Cardiac muscle cell (in vitro differentiated cells and primary cell): ENCODE results near the gene HUS1. TPM values are rescaled to one million over a fixed set of nuclear protein-coding genes. Genes with fewer than 3 reads are reported as not detected.
A peak's percentile ranks its signal among the peaks of the same experiment; 100 is the strongest.

Experiments
- DNase-seq, 2 donors: peaks; one replicate each; pipeline versions ENCODE4 v3.0.0 to v3.0.0-alpha.2; 2010 to 2017; ENCODE audit warnings: low read depth in 1 of 2, low spot score in 1 of 2
- H3K27ac ChIP-seq: fragments of 200-600 bp; sonication (generic); 2 replicates; pipeline ENCODE4 v1.5.1; 2016
- H3K27me3 ChIP-seq: fragments of 200-600 bp; sonication (generic); 2 replicates; pipeline ENCODE4 v1.6.0; 2016; ENCODE audit warnings: control low read depth
- H3K36me3 ChIP-seq: fragments of 200-600 bp; sonication (generic); 2 replicates; pipeline ENCODE4 v1.5.1; 2016; ENCODE audit warnings: control low read depth
- H3K4me1 ChIP-seq: fragments of 200-600 bp; sonication (generic); 2 replicates; pipeline ENCODE4 v1.8.1; 2017; ENCODE audit warnings: low read depth, mild to moderate bottlenecking, mixed run types
- H3K4me3 ChIP-seq: fragments of 200-600 bp; sonication (generic); 2 replicates; pipeline ENCODE4 v1.5.1; 2016; ENCODE audit warnings: mild to moderate bottlenecking
- H3K9me3 ChIP-seq: fragments of 200-600 bp; sonication (generic); 2 replicates; pipeline ENCODE4 v1.5.1; 2017; ENCODE audit warnings: low read depth, mild to moderate bottlenecking, control low read depth
- CTCF ChIP-seq: IDR thresholded peaks from 2 replicates; pipeline ENCODE4 v1.5.1; 2012; ENCODE audit warnings: low read depth, mild to moderate bottlenecking, low read length
- polyA plus RNA-seq: library from polyadenylated mRNA; unstranded; fragments of >200 nt; fragmentation: Nextera tagmentation; extraction: Ambion mirVana; gene quantifications from 2 replicates; pipeline ENCODE4 v1.2.1, GENCODE V29; 2016
- total RNA-seq: library from RNA; depleted of rRNA; stranded (reverse); fragments of >200 nt; gene quantifications from 2 replicates; pipeline ENCODE4 v1.2.3, GENCODE V29; 2016

HUS1 gene
- total and polyA plus RNA-seq, 2 experiments from 2014 or later: 19.6 to 37.4 TPM

- H3K4me3 ChIP-seq: no peak overlapping the region
- H3K4me1 ChIP-seq: no peaks in the 10 kb centered on the region
- no peaks in the 10 kb centered on the region for H3K9me3 ChIP-seq
- H3K36me3 ChIP-seq: no peaks in the 10 kb centered on the region
- H3K27me3 ChIP-seq: no peaks in the 10 kb centered on the region
- no peak for TF ChIP-seq CTCF
- peak in 1 of 2 donors; percentile 16 for DNase-seq
- no peak overlapping the region for H3K27ac ChIP-seq
These were observed 32.5 kb upstream of the HUS1 start for GRCh38 chr7:48011951-48012350.

DNA sequence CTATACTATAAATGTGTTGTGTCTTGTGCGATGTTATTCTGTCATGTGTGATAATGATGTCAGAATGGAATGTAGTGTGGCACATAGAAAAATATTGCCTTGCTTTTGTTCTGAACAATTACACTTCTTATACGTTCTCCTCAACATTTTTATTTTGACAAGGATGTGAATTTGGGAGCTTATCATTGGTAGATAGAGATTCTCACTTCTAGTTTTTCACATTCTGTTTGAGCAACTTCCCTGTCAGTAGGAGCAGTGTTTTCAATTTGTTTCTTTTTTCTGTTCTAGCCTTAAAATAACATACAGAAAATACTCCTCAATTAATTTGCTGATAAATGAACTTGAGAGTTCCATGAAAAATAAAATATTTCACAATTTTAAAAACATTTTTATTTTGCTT is 31.9 kb upstream of the HUS1 start:
- no peak for TF ChIP-seq CTCF
- no peak for DNase-seq
- Histone ChIP-seq H3K36me3 (no peaks in the 10 kb centered on the region), H3K27ac (no peak overlapping the region), H3K27me3 (no peaks in the 10 kb centered on the region), H3K4me1 (no peaks in the 10 kb centered on the region), H3K4me3 (no peak overlapping the region), H3K9me3 (no peaks in the 10 kb centered on the region)

DNA sequence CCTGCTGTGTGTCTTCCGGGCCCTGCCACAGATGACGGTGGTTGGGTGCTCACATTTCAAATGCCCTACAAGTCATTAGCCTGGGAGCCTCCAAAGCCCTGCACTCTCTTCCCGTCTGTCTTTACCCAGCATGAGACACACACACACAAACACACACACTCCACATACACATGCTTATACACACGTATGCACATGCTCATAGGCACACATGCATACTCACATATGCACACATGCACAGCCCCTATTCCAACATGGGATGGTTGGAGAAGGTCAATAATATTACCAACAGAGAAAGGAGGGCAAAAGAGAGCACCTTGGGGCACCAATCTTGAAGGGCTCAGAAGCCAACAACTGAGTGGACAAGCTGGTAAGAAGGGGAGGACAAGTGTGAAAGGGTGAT is 30.5 kb upstream of the HUS1 start:
- no peaks in the 10 kb centered on the region for H3K9me3 ChIP-seq
- no peak for TF ChIP-seq CTCF

GRCh38 chr7:48009257-48009656 is 29.8 kb upstream of the HUS1 start:
- TF ChIP-seq CTCF: no peak
- DNase-seq: no peak
- H3K4me3 ChIP-seq: no peak overlapping the region

More for the DNA sequence above, 30.5 kb upstream of the HUS1 start:
- H3K4me3 ChIP-seq: no peak overlapping the region
- H3K4me1 ChIP-seq: no peaks in the 10 kb centered on the region
- no peaks in the 10 kb centered on the region for H3K36me3 ChIP-seq
- H3K27ac ChIP-seq: no peak overlapping the region
- H3K27me3 ChIP-seq: no peaks in the 10 kb centered on the region
- DNase-seq: no peak

DNA sequence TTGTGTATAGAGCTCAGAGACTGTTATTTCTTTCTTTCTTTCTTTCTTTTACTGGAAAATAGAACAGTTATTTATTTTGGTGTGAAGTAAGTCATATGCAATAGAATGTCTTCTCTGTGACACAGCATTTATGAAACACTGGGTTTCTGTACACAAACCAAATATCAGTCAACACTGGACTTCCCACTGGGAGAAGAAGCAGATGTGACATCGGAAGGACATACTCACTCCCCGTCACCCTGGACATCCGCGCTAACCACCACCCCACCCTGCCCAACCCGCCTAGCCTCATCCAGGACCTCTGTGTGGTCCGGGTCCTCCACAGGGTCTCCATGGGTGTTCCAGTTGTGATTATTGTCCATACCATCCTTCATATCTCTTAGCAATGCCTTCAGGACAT is 27.5 kb upstream of the HUS1 start:
- Histone ChIP-seq H3K27ac (no peak overlapping the region), H3K27me3 (no peaks in the 10 kb centered on the region), H3K36me3 (no peaks in the 10 kb centered on the region), H3K4me1 (no peaks in the 10 kb centered on the region), H3K4me3 (no peak overlapping the region), H3K9me3 (no peaks in the 10 kb centered on the region)
- DNase-seq: no peak
- TF ChIP-seq CTCF: no peak

More at GRCh38 chr7:48009257-48009656, 29.8 kb upstream of the HUS1 start:
- H3K36me3 ChIP-seq: no peaks in the 10 kb centered on the region
- no peaks in the 10 kb centered on the region for H3K9me3 ChIP-seq
- H3K27me3 ChIP-seq: no peaks in the 10 kb centered on the region
- no peaks in the 10 kb centered on the region for H3K4me1 ChIP-seq
- H3K27ac ChIP-seq: no peak overlapping the region

GRCh38 chr7:48004638-48005037 is 25.2 kb upstream of the HUS1 start:
- no peak for DNase-seq
- Histone ChIP-seq H3K27ac (no peak overlapping the region), H3K27me3 (no peaks in the 10 kb centered on the region), H3K9me3 (no peaks in the 10 kb centered on the region), H3K4me3 (no peak overlapping the region), H3K36me3 (no peaks in the 10 kb centered on the region), H3K4me1 (no peaks in the 10 kb centered on the region)
- no peak for TF ChIP-seq CTCF
